ENCODE data around the gene ZBTB16. TPM values are rescaled to one million over a fixed set of nuclear protein-coding genes. Genes with fewer than 3 reads are reported as not detected.

The ZBTB16 gene
- total RNA-seq, 1 donor from 2014 or later, result 17.7 TPM

GRCh38 chr11:114169321-114169749 lies 109.8 kb downstream of the ZBTB16 start:
- Histone ChIP-seq H3K4me1 (peaks cover 72% of the 10 kb centered on the region), H2AFZ (replicated peaks) (no peak overlapping the region), H3K79me2 (ENCODE audit: low read depth) (no peaks in the 10 kb centered on the region), H3K4me2 (no peak overlapping the region), H4K20me1 (ENCODE audit: low read depth) (peaks cover 29% of the 10 kb centered on the region), H3K4me3 (no peak overlapping the region), H3K27me3 (no peaks in the 10 kb centered on the region), H3K9ac (no peak overlapping the region), H3K27ac (no peak overlapping the region), H3F3A (ENCODE audit: low read depth) (peaks cover 14% of the 10 kb centered on the region), H3K9me3 (ENCODE audit: low read depth) (no peaks in the 10 kb centered on the region), H3K36me3 (no peaks in the 10 kb centered on the region)
- Mint-ChIP-seq H3K36me3 (peaks cover 2% of the 10 kb centered on the region), H3K27ac (peak overlapping the region; percentile 35), H3K4me1 (peaks cover 92% of the 10 kb centered on the region), H3K4me3 (peak overlapping the region; percentile 6), H3K9me3 (no peaks in the 10 kb centered on the region), H3K27me3 (ENCODE audit: insufficient read depth, low read depth) (peaks cover 5% of the 10 kb centered on the region)
- TF ChIP-seq EZH2 (IDR thresholded peaks at IDR 0.05) (no peak), CTCF (IDR thresholded peaks at IDR 0.05) (no peak), EZH2phosphoT487 (IDR thresholded peaks at IDR 0.05) (no peak)
- no peak for DNase-seq (ENCODE audit: low spot score)

- peaks cover 5% of the 10 kb centered on the region for H3K27me3 Mint-ChIP-seq (ENCODE audit: insufficient read depth, low read depth)
- H3K36me3 Mint-ChIP-seq, result peaks cover 2% of the 10 kb centered on the region
- no peak overlapping the region for H3K4me3 ChIP-seq
- no peaks in the 10 kb centered on the region for H3K79me2 ChIP-seq (ENCODE audit: low read depth)
- no peak for DNase-seq (ENCODE audit: low spot score)
- no peak overlapping the region for H2AFZ ChIP-seq (replicated peaks)
- peaks cover 14% of the 10 kb centered on the region for H3F3A ChIP-seq (ENCODE audit: low read depth)
- no peak overlapping the region for H3K9ac ChIP-seq
- no peaks in the 10 kb centered on the region for H3K27me3 ChIP-seq
- peak overlapping the region; percentile 19 for H3K4me2 ChIP-seq
- TF ChIP-seq EZH2phosphoT487 (IDR thresholded peaks at IDR 0.05) (no peak), EZH2 (IDR thresholded peaks at IDR 0.05) (no peak), CTCF (IDR thresholded peaks at IDR 0.05) (no peak)
- H4K20me1 ChIP-seq (ENCODE audit: low read depth), result peaks cover 29% of the 10 kb centered on the region
- H3K27ac Mint-ChIP-seq, result peak overlapping the region; percentile 35
- H3K9me3 Mint-ChIP-seq, result no peaks in the 10 kb centered on the region
- peaks cover 72% of the 10 kb centered on the region for H3K4me1 ChIP-seq
- H3K4me3 Mint-ChIP-seq, result peak overlapping the region; percentile 6
- no peaks in the 10 kb centered on the region for H3K36me3 ChIP-seq
- no peak overlapping the region for H3K27ac ChIP-seq
- H3K9me3 ChIP-seq (ENCODE audit: low read depth), result no peaks in the 10 kb centered on the region
- H3K4me1 Mint-ChIP-seq, result peaks cover 87% of the 10 kb centered on the region
Observed at GRCh38 chr11:114169821-114170220, 110.3 kb downstream of the ZBTB16 start.

GRCh38 chr11:114170226-114170625 lies 110.7 kb downstream of the ZBTB16 start:
- Histone ChIP-seq H3F3A (ENCODE audit: low read depth) (peaks cover 14% of the 10 kb centered on the region), H3K27me3 (no peaks in the 10 kb centered on the region), H4K20me1 (ENCODE audit: low read depth) (peaks cover 29% of the 10 kb centered on the region), H3K9ac (no peak overlapping the region), H3K36me3 (no peaks in the 10 kb centered on the region), H3K9me3 (ENCODE audit: low read depth) (no peaks in the 10 kb centered on the region), H2AFZ (replicated peaks) (no peak overlapping the region), H3K27ac (no peak overlapping the region), H3K4me3 (no peak overlapping the region), H3K4me2 (peak overlapping the region; percentile 59), H3K4me1 (peaks cover 72% of the 10 kb centered on the region), H3K79me2 (ENCODE audit: low read depth) (no peaks in the 10 kb centered on the region)
- TF ChIP-seq EZH2phosphoT487 (IDR thresholded peaks at IDR 0.05) (no peak), CTCF (IDR thresholded peaks at IDR 0.05) (no peak), EZH2 (IDR thresholded peaks at IDR 0.05) (no peak)
- peak overlapping the region; percentile 65 for H3K27ac Mint-ChIP-seq
- peak; percentile 74 for DNase-seq (ENCODE audit: low spot score)
- H3K4me1 Mint-ChIP-seq, result peaks cover 85% of the 10 kb centered on the region
- peak overlapping the region; percentile 4 for H3K4me3 Mint-ChIP-seq
- peaks cover 2% of the 10 kb centered on the region for H3K36me3 Mint-ChIP-seq
- peaks cover 5% of the 10 kb centered on the region for H3K27me3 Mint-ChIP-seq (ENCODE audit: insufficient read depth, low read depth)
- H3K9me3 Mint-ChIP-seq, result no peaks in the 10 kb centered on the region

Measured in neural progenitor cell (in vitro differentiated cells).